Measurements from ENCODE around the gene METTL23. TPM values are rescaled to one million over a fixed set of nuclear protein-coding genes. Genes with fewer than 3 reads are reported as not detected.
A peak's percentile ranks its signal among the peaks of the same experiment; 100 is the strongest.

Gene METTL23
- total RNA-seq, 2 donors from 2014 or later = 39.5 to 47.9 TPM

DNA sequence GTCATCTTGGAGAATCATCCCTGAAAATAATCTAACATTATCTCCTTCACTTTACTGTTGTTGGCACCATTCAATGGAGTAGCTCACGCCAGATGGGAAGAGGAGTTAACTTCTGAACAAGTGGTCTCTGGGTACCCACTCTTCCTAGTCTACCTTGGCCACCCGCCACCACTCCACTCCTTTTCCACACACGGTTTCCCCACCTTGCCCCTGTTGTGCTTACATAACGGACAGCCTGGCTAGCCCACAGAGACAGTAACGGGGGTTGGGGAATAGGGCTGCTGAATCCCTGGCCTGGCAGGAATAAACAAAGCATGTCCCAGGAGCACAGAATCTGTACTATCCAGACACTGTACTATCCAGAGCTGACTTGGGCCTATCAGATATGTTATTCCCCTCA, 12.3 kb upstream of the METTL23 start:
- H3K27me3 ChIP-seq (replicated peaks; ENCODE audit: insufficient read depth) = no peaks in the 10 kb centered on the region
- TF ChIP-seq, protein P1, sequence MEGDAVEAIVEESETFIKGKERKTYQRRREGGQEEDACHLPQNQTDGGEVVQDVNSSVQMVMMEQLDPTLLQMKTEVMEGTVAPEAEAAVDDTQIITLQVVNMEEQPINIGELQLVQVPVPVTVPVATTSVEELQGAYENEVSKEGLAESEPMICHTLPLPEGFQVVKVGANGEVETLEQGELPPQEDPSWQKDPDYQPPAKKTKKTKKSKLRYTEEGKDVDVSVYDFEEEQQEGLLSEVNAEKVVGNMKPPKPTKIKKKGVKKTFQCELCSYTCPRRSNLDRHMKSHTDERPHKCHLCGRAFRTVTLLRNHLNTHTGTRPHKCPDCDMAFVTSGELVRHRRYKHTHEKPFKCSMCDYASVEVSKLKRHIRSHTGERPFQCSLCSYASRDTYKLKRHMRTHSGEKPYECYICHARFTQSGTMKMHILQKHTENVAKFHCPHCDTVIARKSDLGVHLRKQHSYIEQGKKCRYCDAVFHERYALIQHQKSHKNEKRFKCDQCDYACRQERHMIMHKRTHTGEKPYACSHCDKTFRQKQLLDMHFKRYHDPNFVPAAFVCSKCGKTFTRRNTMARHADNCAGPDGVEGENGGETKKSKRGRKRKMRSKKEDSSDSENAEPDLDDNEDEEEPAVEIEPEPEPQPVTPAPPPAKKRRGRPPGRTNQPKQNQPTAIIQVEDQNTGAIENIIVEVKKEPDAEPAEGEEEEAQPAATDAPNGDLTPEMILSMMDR (IDR thresholded peaks at IDR 0.05) = no peak
- TF ChIP-seq POLR2A (IDR thresholded peaks at IDR 0.05) = no peak
- no peak for TF ChIP-seq POLR2AphosphoS5 (IDR thresholded peaks at IDR 0.05)
- peaks cover under 1 to 5% of the 10 kb centered on the region in 2 donors for H3K36me3 ChIP-seq
- intact Hi-C loops (cut with DNase I) = loop anchor here (5.0 kb wide), 2 partner anchors 42 to 157 kb away; no protein-coding TSS in a partner anchor
- no peak overlapping the region for H3K4me3 ChIP-seq
- H3K9me3 ChIP-seq = no peaks in the 10 kb centered on the region
- no peak for DNase-seq (ENCODE audit: low spot score)
- 69% methylated on average over 5 of the region's 5 CpGs for WGBS
- H3K27ac ChIP-seq = no peak overlapping the region
- peaks cover 5% of the 10 kb centered on the region for H3K4me1 ChIP-seq (replicated peaks)

DNA sequence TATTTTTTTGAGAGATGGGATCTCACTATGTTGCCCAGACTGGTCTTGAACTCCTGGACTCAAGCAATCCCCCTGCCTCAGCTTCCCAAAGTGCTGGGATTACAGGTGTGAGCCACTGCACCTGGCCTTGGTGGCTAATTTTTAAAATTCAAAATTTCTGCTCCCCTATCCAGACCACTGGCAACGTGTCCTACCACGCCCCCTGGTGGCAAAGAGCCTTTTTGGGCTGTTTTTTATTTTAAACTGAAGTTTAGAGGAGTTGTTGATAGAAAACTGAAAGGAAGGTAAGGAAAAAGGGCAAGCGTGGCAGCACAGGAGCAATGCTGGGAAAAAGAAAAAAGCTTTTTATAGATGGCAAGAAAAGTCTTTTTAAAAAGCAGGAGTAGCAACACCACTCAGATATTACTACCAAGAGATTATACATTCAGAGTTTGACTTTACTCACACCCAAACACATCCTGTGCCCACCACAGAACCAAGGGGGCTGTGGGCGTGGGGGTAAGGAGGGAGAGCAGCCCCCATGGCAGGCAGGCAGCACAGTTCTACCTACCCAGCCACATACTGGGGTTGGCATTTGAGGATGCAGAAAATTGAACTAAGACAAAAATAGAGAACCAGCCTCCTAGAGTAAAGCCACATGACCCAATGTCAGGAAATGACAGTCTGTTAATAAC, 11.7 kb upstream of the METTL23 start:
- Histone ChIP-seq H3K9me3 (no peaks in the 10 kb centered on the region), H3K36me3 (peaks cover 6% of the 10 kb centered on the region in 2 donors), H3K27ac (no peak overlapping the region), H3K4me3 (no peak overlapping the region), H3K27me3 (replicated peaks; ENCODE audit: insufficient read depth) (no peaks in the 10 kb centered on the region), H3K4me1 (replicated peaks) (peaks cover 5% of the 10 kb centered on the region)
- TF ChIP-seq POLR2AphosphoS5 (IDR thresholded peaks at IDR 0.05) (peak; percentile 19), POLR2A (IDR thresholded peaks at IDR 0.05) (no peak)
- TF ChIP-seq, protein P1 (IDR thresholded peaks at IDR 0.05) = peak; percentile 73 to 84 (median 76)
- peak; percentile 44 for DNase-seq (ENCODE audit: low spot score)
- WGBS = 27% methylated on average over 4 of the region's 4 CpGs
- intact Hi-C loops (cut with DNase I) = loop anchor here (5.0 kb wide), 5 partner anchors 33 to 193 kb away; no protein-coding TSS in a partner anchor

DNA sequence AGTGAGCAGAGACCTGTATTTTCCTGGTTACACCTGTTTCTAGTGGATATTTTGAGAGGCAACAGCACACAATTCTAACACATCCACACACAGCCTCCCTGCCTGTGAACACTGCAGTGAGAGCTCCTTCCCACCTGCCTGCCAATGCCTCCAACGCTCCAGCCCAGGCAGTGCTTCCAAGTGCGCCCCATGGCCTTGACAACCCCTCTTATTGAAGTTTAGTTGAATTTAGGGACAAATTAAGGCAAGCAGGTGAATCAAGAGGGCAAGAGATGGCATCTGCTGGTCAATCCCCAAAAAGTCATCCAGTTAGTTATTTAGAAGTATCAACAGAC, 11.2 kb upstream of the METTL23 start:
- DNase-seq (ENCODE audit: low spot score) = no peak
- 81% methylated on average over 2 of the region's 2 CpGs for WGBS
- Histone ChIP-seq H3K4me3 (no peak overlapping the region), H3K27ac (no peak overlapping the region), H3K4me1 (replicated peaks) (peaks cover 5% of the 10 kb centered on the region), H3K27me3 (replicated peaks; ENCODE audit: insufficient read depth) (no peaks in the 10 kb centered on the region), H3K9me3 (no peaks in the 10 kb centered on the region), H3K36me3 (peaks cover 11 to 12% of the 10 kb centered on the region in 2 donors)
- intact Hi-C loops (cut with DNase I) = loop anchor here (5.0 kb wide), 3 partner anchors 33 to 193 kb away; no protein-coding TSS in a partner anchor
- TF ChIP-seq, protein P1 (IDR thresholded peaks at IDR 0.05) = no peak
- TF ChIP-seq POLR2AphosphoS5 (IDR thresholded peaks at IDR 0.05) = no peak
- TF ChIP-seq POLR2A (IDR thresholded peaks at IDR 0.05) = no peak

DNA sequence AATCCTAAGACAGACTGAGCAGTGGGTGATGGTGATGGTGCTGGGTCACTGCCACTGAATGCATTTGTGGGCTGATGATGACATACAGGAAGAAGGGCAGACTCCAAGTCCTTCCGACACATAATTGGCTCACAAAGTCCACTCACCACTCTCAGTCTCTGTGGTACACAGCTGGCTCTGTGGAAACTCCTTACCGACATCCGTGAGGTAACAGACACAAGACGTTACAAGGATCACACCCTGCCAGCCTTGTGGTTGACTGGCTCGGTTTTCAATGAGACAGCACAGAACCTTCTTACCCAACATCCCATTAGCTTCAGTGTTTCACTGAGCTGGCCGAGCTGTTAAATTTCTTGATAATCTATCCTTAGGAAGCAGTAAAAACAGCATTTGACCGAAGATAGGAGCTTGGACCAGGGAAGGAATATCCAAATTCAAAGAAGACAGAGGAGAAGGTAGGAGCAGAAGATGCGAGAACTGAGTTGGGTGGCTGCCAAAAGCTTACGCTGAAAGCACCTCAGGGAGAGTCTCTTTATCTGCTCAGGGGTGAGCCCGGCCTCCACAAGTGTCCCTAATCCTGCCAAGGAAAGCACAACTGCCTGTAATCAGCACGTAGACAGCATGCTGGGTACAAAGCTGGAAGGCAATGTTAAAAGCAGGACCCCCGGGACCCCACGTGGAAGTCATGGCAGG, 10.3 kb upstream of the METTL23 start:
- Histone ChIP-seq H3K4me1 (replicated peaks) (peaks cover 5% of the 10 kb centered on the region), H3K36me3 (peaks cover 16 to 18% of the 10 kb centered on the region in 2 donors), H3K9me3 (no peaks in the 10 kb centered on the region), H3K4me3 (no peak overlapping the region), H3K27ac (no peak overlapping the region), H3K27me3 (replicated peaks; ENCODE audit: insufficient read depth) (no peaks in the 10 kb centered on the region)
- intact Hi-C loops (cut with DNase I) = loop anchor here (5.0 kb wide), 3 partner anchors 34 to 194 kb away; no protein-coding TSS in a partner anchor
- no peak for DNase-seq (ENCODE audit: low spot score)
- TF ChIP-seq POLR2AphosphoS5 (IDR thresholded peaks at IDR 0.05) (no peak), POLR2A (IDR thresholded peaks at IDR 0.05) (no peak)
- TF ChIP-seq, protein P1 (IDR thresholded peaks at IDR 0.05) = no peak
- 64% methylated on average over 13 of the region's 13 CpGs for WGBS
